ENCODE data around the gene CYP39A1.

The CYP39A1 gene

DNA sequence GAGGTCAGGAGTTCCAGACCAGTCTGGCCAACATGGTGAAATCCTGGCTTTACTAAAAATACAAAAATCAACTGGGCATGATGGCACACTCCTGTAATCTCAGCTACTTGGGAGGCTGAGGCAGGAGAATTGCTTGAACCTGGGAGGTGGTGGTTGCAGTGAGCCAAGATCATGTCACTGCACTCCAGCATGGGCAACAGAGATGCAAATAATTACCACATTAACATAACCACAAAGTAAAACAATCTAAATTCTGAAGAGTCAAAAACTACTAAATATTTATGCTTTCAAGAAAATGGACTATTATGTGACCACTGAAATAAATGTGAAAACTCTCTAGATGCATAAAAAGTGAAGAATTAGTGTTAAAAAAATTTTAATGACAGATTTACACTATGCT, 59.9 kb downstream of the CYP39A1 start:
- TF ChIP-seq POLR2AphosphoS5 (IDR thresholded peaks at IDR 0.05; ENCODE audit: low read depth, low read length) = no peak
- no peak for TF ChIP-seq TAF1 (IDR thresholded peaks at IDR 0.05; ENCODE audit: borderline replicate concordance, insufficient read depth, low read length)
- TF ChIP-seq FOXP2 (optimal IDR thresholded peaks at IDR 0.05; ENCODE audit: borderline replicate concordance, extremely low read depth, extremely low read length, insufficient read depth) = no peak
- TF ChIP-seq SIN3A (IDR thresholded peaks at IDR 0.05; ENCODE audit: borderline replicate concordance, insufficient read depth, low read length) = no peak
- TF ChIP-seq, protein P1, sequence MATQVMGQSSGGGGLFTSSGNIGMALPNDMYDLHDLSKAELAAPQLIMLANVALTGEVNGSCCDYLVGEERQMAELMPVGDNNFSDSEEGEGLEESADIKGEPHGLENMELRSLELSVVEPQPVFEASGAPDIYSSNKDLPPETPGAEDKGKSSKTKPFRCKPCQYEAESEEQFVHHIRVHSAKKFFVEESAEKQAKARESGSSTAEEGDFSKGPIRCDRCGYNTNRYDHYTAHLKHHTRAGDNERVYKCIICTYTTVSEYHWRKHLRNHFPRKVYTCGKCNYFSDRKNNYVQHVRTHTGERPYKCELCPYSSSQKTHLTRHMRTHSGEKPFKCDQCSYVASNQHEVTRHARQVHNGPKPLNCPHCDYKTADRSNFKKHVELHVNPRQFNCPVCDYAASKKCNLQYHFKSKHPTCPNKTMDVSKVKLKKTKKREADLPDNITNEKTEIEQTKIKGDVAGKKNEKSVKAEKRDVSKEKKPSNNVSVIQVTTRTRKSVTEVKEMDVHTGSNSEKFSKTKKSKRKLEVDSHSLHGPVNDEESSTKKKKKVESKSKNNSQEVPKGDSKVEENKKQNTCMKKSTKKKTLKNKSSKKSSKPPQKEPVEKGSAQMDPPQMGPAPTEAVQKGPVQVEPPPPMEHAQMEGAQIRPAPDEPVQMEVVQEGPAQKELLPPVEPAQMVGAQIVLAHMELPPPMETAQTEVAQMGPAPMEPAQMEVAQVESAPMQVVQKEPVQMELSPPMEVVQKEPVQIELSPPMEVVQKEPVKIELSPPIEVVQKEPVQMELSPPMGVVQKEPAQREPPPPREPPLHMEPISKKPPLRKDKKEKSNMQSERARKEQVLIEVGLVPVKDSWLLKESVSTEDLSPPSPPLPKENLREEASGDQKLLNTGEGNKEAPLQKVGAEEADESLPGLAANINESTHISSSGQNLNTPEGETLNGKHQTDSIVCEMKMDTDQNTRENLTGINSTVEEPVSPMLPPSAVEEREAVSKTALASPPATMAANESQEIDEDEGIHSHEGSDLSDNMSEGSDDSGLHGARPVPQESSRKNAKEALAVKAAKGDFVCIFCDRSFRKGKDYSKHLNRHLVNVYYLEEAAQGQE (IDR thresholded peaks at IDR 0.05; ENCODE audit: insufficient read depth in 1 of 2, low read depth in 2 of 2, low read length in 2 of 2) = no peak

DNA sequence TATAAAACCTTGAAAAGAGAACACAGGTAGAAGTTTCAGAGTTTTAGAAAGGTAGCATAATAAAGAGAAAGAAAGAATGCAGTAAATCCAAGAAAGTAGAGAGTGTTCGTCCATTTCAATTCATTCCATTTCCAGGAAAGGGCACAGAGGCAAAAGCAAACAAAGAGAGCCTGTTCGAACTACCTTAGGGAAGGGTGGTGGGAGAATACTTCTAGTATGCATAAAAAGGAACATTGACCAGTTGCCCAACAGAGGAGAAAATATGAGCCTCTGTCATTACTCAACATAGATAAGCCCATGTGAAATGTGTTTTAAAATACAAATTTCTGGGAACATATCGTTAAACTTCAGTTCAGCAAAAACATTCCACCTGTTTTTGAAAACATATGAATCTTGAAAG, 60.6 kb downstream of the CYP39A1 start:
- TF ChIP-seq, protein P1 (IDR thresholded peaks at IDR 0.05; ENCODE audit: insufficient read depth in 1 of 2, low read depth in 2 of 2, low read length in 2 of 2) = no peak
- TF ChIP-seq FOXP2 (optimal IDR thresholded peaks at IDR 0.05; ENCODE audit: borderline replicate concordance, extremely low read depth, extremely low read length, insufficient read depth) = no peak
- TF ChIP-seq POLR2AphosphoS5 (IDR thresholded peaks at IDR 0.05; ENCODE audit: low read depth, low read length) = no peak
- no peak for TF ChIP-seq TAF1 (IDR thresholded peaks at IDR 0.05; ENCODE audit: borderline replicate concordance, insufficient read depth, low read length)
- no peak for TF ChIP-seq SIN3A (IDR thresholded peaks at IDR 0.05; ENCODE audit: borderline replicate concordance, insufficient read depth, low read length)

DNA sequence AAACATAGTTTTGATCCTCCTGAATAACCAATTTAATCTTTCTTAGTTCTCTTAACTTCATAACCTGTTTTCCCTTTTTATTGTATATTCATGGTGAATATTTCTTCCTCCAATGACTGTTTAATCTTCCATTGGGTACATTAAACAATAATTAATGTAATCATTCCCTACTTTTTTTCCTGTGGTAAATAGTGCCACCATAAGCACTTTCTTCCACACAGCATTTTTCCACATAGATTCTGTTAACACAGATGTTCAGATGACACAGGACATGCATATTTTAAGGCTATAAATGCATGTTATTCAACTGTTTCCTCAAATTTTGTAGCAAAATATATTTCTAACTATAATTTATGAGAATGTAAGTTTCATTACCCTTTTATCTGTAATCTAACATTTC, 61.9 kb downstream of the CYP39A1 start:
- TF ChIP-seq TAF1 (IDR thresholded peaks at IDR 0.05; ENCODE audit: borderline replicate concordance, insufficient read depth, low read length) (no peak), FOXP2 (optimal IDR thresholded peaks at IDR 0.05; ENCODE audit: borderline replicate concordance, extremely low read depth, extremely low read length, insufficient read depth) (no peak), POLR2AphosphoS5 (IDR thresholded peaks at IDR 0.05; ENCODE audit: low read depth, low read length) (no peak), SIN3A (IDR thresholded peaks at IDR 0.05; ENCODE audit: borderline replicate concordance, insufficient read depth, low read length) (no peak)
- TF ChIP-seq, protein P1 (IDR thresholded peaks at IDR 0.05; ENCODE audit: insufficient read depth in 1 of 2, low read depth in 2 of 2, low read length in 2 of 2) = no peak

DNA sequence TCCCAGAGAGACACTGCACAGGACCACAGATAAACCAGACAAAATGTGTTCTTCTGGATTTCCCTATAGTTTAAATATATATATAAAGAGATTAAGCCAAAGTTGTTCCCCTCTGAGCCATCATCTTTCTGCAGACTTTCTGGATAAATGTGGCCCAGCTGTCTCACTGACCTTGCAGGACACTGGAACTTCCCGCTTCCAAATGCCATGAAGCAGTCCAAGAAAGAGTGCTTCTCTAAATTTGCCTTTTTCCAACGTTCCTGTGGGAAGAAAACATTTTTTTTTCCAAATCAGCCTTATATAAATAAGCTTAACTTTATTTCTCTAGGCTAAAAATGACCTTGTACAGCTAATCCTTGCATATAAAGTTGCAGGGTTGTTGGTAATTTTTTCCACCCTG, 65.7 kb downstream of the CYP39A1 start:
- TF ChIP-seq TAF1 (IDR thresholded peaks at IDR 0.05; ENCODE audit: borderline replicate concordance, insufficient read depth, low read length) (no peak), SIN3A (IDR thresholded peaks at IDR 0.05; ENCODE audit: borderline replicate concordance, insufficient read depth, low read length) (no peak), FOXP2 (optimal IDR thresholded peaks at IDR 0.05; ENCODE audit: borderline replicate concordance, extremely low read depth, extremely low read length, insufficient read depth) (no peak)
- TF ChIP-seq, protein P1 (IDR thresholded peaks at IDR 0.05; ENCODE audit: insufficient read depth in 1 of 2, low read depth in 2 of 2, low read length in 2 of 2) = no peak

DNA sequence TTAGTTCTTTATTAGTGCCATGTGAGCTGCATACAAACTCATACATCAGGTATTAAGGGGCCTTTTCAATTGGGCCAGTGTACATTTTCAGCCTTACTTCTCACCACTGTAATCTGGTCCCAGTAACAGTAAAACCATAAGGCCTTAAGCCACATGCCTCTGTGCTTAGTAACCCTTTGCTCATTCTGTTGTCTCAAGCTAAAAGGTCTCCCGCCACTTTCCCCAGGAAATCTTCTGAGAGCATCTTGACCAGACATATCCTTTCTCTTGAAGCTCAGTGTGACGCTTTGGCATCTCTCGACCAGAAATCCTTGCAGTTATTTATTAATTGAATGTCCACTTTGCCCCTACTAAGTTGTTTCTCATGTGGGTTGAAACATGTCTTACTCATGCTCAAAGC, 68.0 kb downstream of the CYP39A1 start:
- TF ChIP-seq TAF1 (IDR thresholded peaks at IDR 0.05; ENCODE audit: borderline replicate concordance, insufficient read depth, low read length) = no peak
- TF ChIP-seq, protein P1 (IDR thresholded peaks at IDR 0.05; ENCODE audit: insufficient read depth in 1 of 2, low read depth in 2 of 2, low read length in 2 of 2) = no peak
- TF ChIP-seq SIN3A (IDR thresholded peaks at IDR 0.05; ENCODE audit: borderline replicate concordance, insufficient read depth, low read length) = no peak
- TF ChIP-seq POLR2AphosphoS5 (IDR thresholded peaks at IDR 0.05; ENCODE audit: low read depth, low read length) = no peak
- TF ChIP-seq FOXP2 (optimal IDR thresholded peaks at IDR 0.05; ENCODE audit: borderline replicate concordance, extremely low read depth, extremely low read length, insufficient read depth) = no peak
